ENCODE data around the gene POTEJ. TPM values are rescaled to one million over a fixed set of nuclear protein-coding genes. Genes with fewer than 3 reads are reported as not detected.
A peak's percentile ranks its signal among the peaks of the same experiment; 100 is the strongest.
"Not testable (repeated sequence)": the region's sequence is repeated elsewhere in the genome, so short reads cannot be mapped to it uniquely, and the experiment has no call there.

The POTEJ gene
- total RNA-seq, 1 experiment from 2014 or later: not detected

DNA sequence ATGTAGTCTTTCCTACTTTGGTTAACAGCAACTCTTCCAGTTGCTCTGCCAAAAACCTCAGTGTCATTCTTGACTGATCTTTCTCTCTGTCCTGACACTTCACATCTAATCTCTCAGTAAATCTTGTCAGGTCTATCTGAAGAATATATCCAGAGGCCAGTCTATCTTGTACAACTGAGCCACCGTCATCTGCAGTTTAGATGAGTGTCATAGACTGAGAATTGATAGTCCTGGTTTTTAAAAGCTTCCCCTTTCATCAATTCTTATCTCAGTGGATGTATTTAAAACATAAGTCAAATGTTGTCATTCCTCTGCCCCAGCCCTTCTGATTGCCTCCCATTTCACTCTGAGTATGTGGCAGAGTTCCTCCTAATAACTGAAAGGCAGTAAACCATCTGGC, 38.0 kb downstream of the POTEJ start:
- intact Hi-C loops (cut with micrococcal nuclease; ENCODE audit: unreplicated experiment): not testable (repeated sequence)

GRCh38 chr2:130664506-130664905, 53.3 kb downstream of the POTEJ start:
- BruUV-seq (replicated peaks); H2AFZ ChIP-seq; CTCF ChIA-PET; H3K36me3 ChIP-seq (ENCODE audit: low read depth); H3K9me2 ChIP-seq (ENCODE audit: insufficient read depth); H3K27me3 ChIP-seq (ENCODE audit: insufficient read depth, low read depth); intact Hi-C loops (cut with micrococcal nuclease; ENCODE audit: unreplicated experiment); H3K4me3 ChIP-seq; H4K20me1 ChIP-seq (ENCODE audit: insufficient read depth); H3K27ac ChIP-seq; H3K4me2 ChIP-seq; H3F3A ChIP-seq (ENCODE audit: insufficient read depth, low read depth); POLR2A ChIA-PET (ENCODE audit: unreplicated experiment); H3K4me1 ChIP-seq (replicated peaks; ENCODE audit: insufficient read depth); H3K9me3 ChIP-seq (ENCODE audit: insufficient read depth, low read depth); H3K79me2 ChIP-seq (ENCODE audit: low read depth): not testable (repeated sequence)
- peak in 1 of 2 experiments; percentile 8 for DNase-seq

More for the DNA sequence above, 38.0 kb downstream of the POTEJ start:
- H3K4me3 ChIP-seq; H3F3A ChIP-seq (ENCODE audit: insufficient read depth, low read depth); H3K4me2 ChIP-seq; CTCF ChIA-PET; H4K20me1 ChIP-seq (ENCODE audit: insufficient read depth); H3K9me2 ChIP-seq (ENCODE audit: insufficient read depth); DNase-seq; BruUV-seq (replicated peaks); H3K79me2 ChIP-seq (ENCODE audit: low read depth); H3K27me3 ChIP-seq (ENCODE audit: insufficient read depth, low read depth); H3K36me3 ChIP-seq (ENCODE audit: low read depth); H2AFZ ChIP-seq; POLR2A ChIA-PET (ENCODE audit: unreplicated experiment); H3K4me1 ChIP-seq (replicated peaks; ENCODE audit: insufficient read depth); H3K27ac ChIP-seq; H3K9me3 ChIP-seq (ENCODE audit: insufficient read depth, low read depth): not testable (repeated sequence)

DNA sequence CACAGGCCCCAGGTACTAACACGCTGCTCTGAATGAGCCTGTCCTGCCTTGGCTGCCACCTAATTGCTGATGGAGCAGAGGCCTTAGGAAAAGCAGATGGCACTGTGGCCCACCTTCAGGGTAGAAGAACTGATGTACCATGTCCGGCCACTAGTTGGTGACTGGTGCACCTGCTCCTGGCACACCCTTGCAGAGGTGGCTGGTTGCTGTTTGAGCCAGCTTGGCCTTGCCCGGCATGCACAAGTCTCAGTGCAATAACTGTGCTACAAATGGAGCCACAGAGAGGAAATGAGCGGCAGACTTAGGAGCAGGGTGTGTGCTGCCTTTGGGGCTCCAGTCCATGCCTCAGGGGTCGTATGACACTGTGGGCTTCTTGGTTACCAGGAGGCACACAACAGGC, 54.4 kb downstream of the POTEJ start:
- BruUV-seq (replicated peaks); H3K4me3 ChIP-seq; H3K9me3 ChIP-seq (ENCODE audit: insufficient read depth, low read depth); POLR2A ChIA-PET (ENCODE audit: unreplicated experiment); H3K27ac ChIP-seq; H3K36me3 ChIP-seq (ENCODE audit: low read depth); H2AFZ ChIP-seq; CTCF ChIA-PET; H3K27me3 ChIP-seq (ENCODE audit: insufficient read depth, low read depth); intact Hi-C loops (cut with micrococcal nuclease; ENCODE audit: unreplicated experiment); H3K4me2 ChIP-seq; H3F3A ChIP-seq (ENCODE audit: insufficient read depth, low read depth); H3K4me1 ChIP-seq (replicated peaks; ENCODE audit: insufficient read depth); H4K20me1 ChIP-seq (ENCODE audit: insufficient read depth); H3K79me2 ChIP-seq (ENCODE audit: low read depth); DNase-seq; H3K9me2 ChIP-seq (ENCODE audit: insufficient read depth): not testable (repeated sequence)

GRCh38 chr2:130667516-130667915, 56.3 kb downstream of the POTEJ start:
- H2AFZ ChIP-seq; H3K4me3 ChIP-seq; POLR2A ChIA-PET (ENCODE audit: unreplicated experiment); H3K27me3 ChIP-seq (ENCODE audit: insufficient read depth, low read depth); DNase-seq; H3F3A ChIP-seq (ENCODE audit: insufficient read depth, low read depth); CTCF ChIA-PET; intact Hi-C loops (cut with micrococcal nuclease; ENCODE audit: unreplicated experiment); H4K20me1 ChIP-seq (ENCODE audit: insufficient read depth); BruUV-seq (replicated peaks); H3K27ac ChIP-seq; H3K9me2 ChIP-seq (ENCODE audit: insufficient read depth); H3K36me3 ChIP-seq (ENCODE audit: low read depth); H3K9me3 ChIP-seq (ENCODE audit: insufficient read depth, low read depth); H3K4me1 ChIP-seq (replicated peaks; ENCODE audit: insufficient read depth); H3K79me2 ChIP-seq (ENCODE audit: low read depth); H3K4me2 ChIP-seq: not testable (repeated sequence)

DNA sequence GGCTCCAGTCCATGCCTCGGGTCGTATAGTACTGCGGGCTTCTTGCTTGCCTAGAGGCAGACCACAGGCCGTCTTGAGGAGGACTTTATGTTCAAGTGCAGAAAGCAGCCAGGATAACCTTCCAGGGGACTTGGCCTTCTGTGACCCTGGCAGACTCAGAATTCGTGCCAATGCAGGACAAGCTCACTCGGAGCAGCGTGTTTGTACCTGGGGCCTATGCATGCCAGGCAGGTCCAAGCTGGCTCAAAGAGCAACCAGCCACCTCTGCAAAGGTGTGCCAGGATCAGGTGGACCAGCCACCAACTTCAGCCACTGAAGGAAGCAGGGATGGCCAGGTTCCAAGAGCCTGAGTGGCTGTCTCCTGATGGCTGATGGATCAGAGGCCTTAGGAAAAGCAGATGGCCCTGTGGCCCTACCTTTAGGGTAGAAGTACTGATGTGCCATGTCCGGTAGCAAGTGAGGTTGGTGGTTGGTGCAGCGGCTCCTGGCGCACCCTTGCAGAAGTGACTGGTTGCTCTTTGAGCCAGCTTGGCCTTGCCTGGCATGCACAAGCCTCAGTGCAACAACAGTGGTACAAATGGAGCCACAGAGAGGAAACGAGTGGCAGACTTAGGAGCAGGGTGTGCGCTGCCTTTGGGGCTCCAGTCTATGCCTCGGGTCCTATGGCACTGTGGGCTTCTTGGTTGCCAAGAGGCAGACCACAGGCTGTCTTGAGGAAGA, 58.9 kb downstream of the POTEJ start:
- H3K4me3 ChIP-seq; DNase-seq; H3F3A ChIP-seq (ENCODE audit: insufficient read depth, low read depth); H2AFZ ChIP-seq; H3K36me3 ChIP-seq (ENCODE audit: low read depth); POLR2A ChIA-PET (ENCODE audit: unreplicated experiment); BruUV-seq (replicated peaks); H3K79me2 ChIP-seq (ENCODE audit: low read depth); H3K9me2 ChIP-seq (ENCODE audit: insufficient read depth); H3K9me3 ChIP-seq (ENCODE audit: insufficient read depth, low read depth); CTCF ChIA-PET; H4K20me1 ChIP-seq (ENCODE audit: insufficient read depth); intact Hi-C loops (cut with micrococcal nuclease; ENCODE audit: unreplicated experiment); H3K4me2 ChIP-seq; H3K27ac ChIP-seq; H3K27me3 ChIP-seq (ENCODE audit: insufficient read depth, low read depth); H3K4me1 ChIP-seq (replicated peaks; ENCODE audit: insufficient read depth): not testable (repeated sequence)

GRCh38 chr2:130692041-130692770, 81.0 kb downstream of the POTEJ start:
- H3K9me3 ChIP-seq (ENCODE audit: insufficient read depth, low read depth); H3K27ac ChIP-seq; DNase-seq; intact Hi-C loops (cut with micrococcal nuclease; ENCODE audit: unreplicated experiment); H3K36me3 ChIP-seq (ENCODE audit: low read depth); BruUV-seq (replicated peaks); H3K4me1 ChIP-seq (replicated peaks; ENCODE audit: insufficient read depth); H3K79me2 ChIP-seq (ENCODE audit: low read depth); CTCF ChIA-PET; H3K27me3 ChIP-seq (ENCODE audit: insufficient read depth, low read depth); POLR2A ChIA-PET (ENCODE audit: unreplicated experiment); H3K9me2 ChIP-seq (ENCODE audit: insufficient read depth); H3F3A ChIP-seq (ENCODE audit: insufficient read depth, low read depth); H3K4me3 ChIP-seq; H2AFZ ChIP-seq; H3K4me2 ChIP-seq; H4K20me1 ChIP-seq (ENCODE audit: insufficient read depth): not testable (repeated sequence)

DNA sequence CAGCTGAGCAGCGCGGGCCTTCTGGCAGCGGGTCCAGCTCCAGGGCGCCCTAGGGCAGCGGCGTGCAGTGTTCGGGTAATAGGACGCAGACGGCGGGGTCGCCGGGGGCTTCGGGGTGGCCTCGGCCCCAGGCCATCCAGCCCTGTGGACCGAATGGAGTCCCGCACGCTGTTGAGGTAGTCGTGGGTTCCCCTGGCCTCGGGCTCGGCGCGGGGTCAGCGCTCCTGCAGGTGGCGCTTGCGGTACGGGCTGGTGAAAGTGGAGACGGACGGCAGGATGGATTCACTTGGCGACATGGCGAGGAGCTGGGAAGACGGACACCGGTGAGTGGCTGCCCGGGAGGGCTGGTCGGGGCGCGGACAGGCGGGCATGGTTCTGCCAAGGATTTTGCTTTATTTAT, 82.2 kb downstream of the POTEJ start:
- H3K27me3 ChIP-seq (ENCODE audit: insufficient read depth, low read depth); CTCF ChIA-PET; POLR2A ChIA-PET (ENCODE audit: unreplicated experiment); H3F3A ChIP-seq (ENCODE audit: insufficient read depth, low read depth); intact Hi-C loops (cut with micrococcal nuclease; ENCODE audit: unreplicated experiment); H3K9me3 ChIP-seq (ENCODE audit: insufficient read depth, low read depth); BruUV-seq (replicated peaks); H3K4me3 ChIP-seq; H2AFZ ChIP-seq; H3K9me2 ChIP-seq (ENCODE audit: insufficient read depth); H3K4me1 ChIP-seq (replicated peaks; ENCODE audit: insufficient read depth); H3K27ac ChIP-seq; H4K20me1 ChIP-seq (ENCODE audit: insufficient read depth); H3K4me2 ChIP-seq; H3K36me3 ChIP-seq (ENCODE audit: low read depth); H3K79me2 ChIP-seq (ENCODE audit: low read depth): not testable (repeated sequence)
- DNase-seq: peak in 1 of 2 experiments; percentile 31
